ENCODE data around the gene ARL15.
A peak's percentile ranks its signal among the peaks of the same experiment; 100 is the strongest.

ARL15 gene

GRCh38 chr5:53937467-53937866 lies 372.9 kb downstream of the ARL15 start:
- Histone ChIP-seq H3K27ac (no peak overlapping the region), H3K4me3 (no peak overlapping the region), H3K36me3 (ENCODE audit: insufficient read depth, low read length) (no peaks in the 10 kb centered on the region), H3K9ac (ENCODE audit: insufficient read length) (no peak overlapping the region), H3K9me3 (ENCODE audit: low read depth, low read length) (no peaks in the 10 kb centered on the region)
- DNase-seq (ENCODE audit: low read depth, low spot score) = no peak
- TF ChIP-seq EZH2 (IDR thresholded peaks at IDR 0.05) (no peak), POLR2AphosphoS5 (IDR thresholded peaks at IDR 0.05; ENCODE audit: borderline replicate concordance, low read depth, low read length) (no peak), FOXP2 (optimal IDR thresholded peaks at IDR 0.05; ENCODE audit: control extremely low read depth, extremely low read length, insufficient read depth) (no peak)

GRCh38 chr5:53936481-53937352 lies 373.7 kb downstream of the ARL15 start:
- no peak for TF ChIP-seq POLR2AphosphoS5 (IDR thresholded peaks at IDR 0.05; ENCODE audit: borderline replicate concordance, low read depth, low read length)
- TF ChIP-seq EZH2 (IDR thresholded peaks at IDR 0.05) = no peak
- TF ChIP-seq FOXP2 (optimal IDR thresholded peaks at IDR 0.05; ENCODE audit: control extremely low read depth, extremely low read length, insufficient read depth) = no peak
- H3K4me3 ChIP-seq = no peak overlapping the region
- no peaks in the 10 kb centered on the region for H3K9me3 ChIP-seq (ENCODE audit: low read depth, low read length)
- no peak for DNase-seq (ENCODE audit: low read depth, low spot score)
- no peak overlapping the region for H3K27ac ChIP-seq
- H3K36me3 ChIP-seq (ENCODE audit: insufficient read depth, low read length) = no peaks in the 10 kb centered on the region
- no peak overlapping the region for H3K9ac ChIP-seq (ENCODE audit: insufficient read length)

GRCh38 chr5:53934151-53934820 lies 376.1 kb downstream of the ARL15 start:
- TF ChIP-seq EZH2 (IDR thresholded peaks at IDR 0.05) (no peak), FOXP2 (optimal IDR thresholded peaks at IDR 0.05; ENCODE audit: control extremely low read depth, extremely low read length, insufficient read depth) (no peak), POLR2AphosphoS5 (IDR thresholded peaks at IDR 0.05; ENCODE audit: borderline replicate concordance, low read depth, low read length) (no peak)
- Histone ChIP-seq H3K9me3 (ENCODE audit: low read depth, low read length) (no peaks in the 10 kb centered on the region), H3K36me3 (ENCODE audit: insufficient read depth, low read length) (no peaks in the 10 kb centered on the region), H3K4me3 (no peak overlapping the region), H3K9ac (ENCODE audit: insufficient read length) (no peak overlapping the region), H3K27ac (peak overlapping the region; percentile 46; the same call in 1 of the 2 replicates)
- DNase-seq (ENCODE audit: low read depth, low spot score) = peak; percentile 56

GRCh38 chr5:53932351-53932750 lies 378.0 kb downstream of the ARL15 start:
- no peak for DNase-seq (ENCODE audit: low read depth, low spot score)
- H3K9ac ChIP-seq (ENCODE audit: insufficient read length) = no peak overlapping the region
- H3K36me3 ChIP-seq (ENCODE audit: insufficient read depth, low read length) = no peaks in the 10 kb centered on the region
- no peaks in the 10 kb centered on the region for H3K9me3 ChIP-seq (ENCODE audit: low read depth, low read length)
- no peak overlapping the region for H3K4me3 ChIP-seq
- H3K27ac ChIP-seq = no peak overlapping the region
- no peak for TF ChIP-seq EZH2 (IDR thresholded peaks at IDR 0.05)
- TF ChIP-seq FOXP2 (optimal IDR thresholded peaks at IDR 0.05; ENCODE audit: control extremely low read depth, extremely low read length, insufficient read depth) = no peak
- TF ChIP-seq POLR2AphosphoS5 (IDR thresholded peaks at IDR 0.05; ENCODE audit: borderline replicate concordance, low read depth, low read length) = no peak

- Histone ChIP-seq H3K27ac (no peak overlapping the region), H3K9ac (ENCODE audit: insufficient read length) (no peak overlapping the region), H3K36me3 (ENCODE audit: insufficient read depth, low read length) (no peaks in the 10 kb centered on the region), H3K4me3 (no peak overlapping the region), H3K9me3 (ENCODE audit: low read depth, low read length) (no peaks in the 10 kb centered on the region)
- DNase-seq (ENCODE audit: low read depth, low spot score) = no peak
- no peak for TF ChIP-seq FOXP2 (optimal IDR thresholded peaks at IDR 0.05; ENCODE audit: control extremely low read depth, extremely low read length, insufficient read depth)
- TF ChIP-seq POLR2AphosphoS5 (IDR thresholded peaks at IDR 0.05; ENCODE audit: borderline replicate concordance, low read depth, low read length) = no peak
- TF ChIP-seq EZH2 (IDR thresholded peaks at IDR 0.05) = no peak
These were observed 379.9 kb downstream of the ARL15 start for GRCh38 chr5:53930457-53930856.

- no peak for TF ChIP-seq FOXP2 (optimal IDR thresholded peaks at IDR 0.05; ENCODE audit: control extremely low read depth, extremely low read length, insufficient read depth)
- no peak for TF ChIP-seq EZH2 (IDR thresholded peaks at IDR 0.05)
- TF ChIP-seq POLR2AphosphoS5 (IDR thresholded peaks at IDR 0.05; ENCODE audit: borderline replicate concordance, low read depth, low read length) = no peak
- H3K27ac ChIP-seq = no peak overlapping the region
These were observed 380.8 kb downstream of the ARL15 start for GRCh38 chr5:53929570-53929969.

GRCh38 chr5:53929152-53929551 lies 381.2 kb downstream of the ARL15 start:
- Histone ChIP-seq H3K4me3 (no peak overlapping the region), H3K27ac (no peak overlapping the region), H3K9me3 (ENCODE audit: low read depth, low read length) (no peaks in the 10 kb centered on the region), H3K9ac (ENCODE audit: insufficient read length) (no peak overlapping the region), H3K36me3 (ENCODE audit: insufficient read depth, low read length) (no peaks in the 10 kb centered on the region)
- no peak for DNase-seq (ENCODE audit: low read depth, low spot score)
- TF ChIP-seq FOXP2 (optimal IDR thresholded peaks at IDR 0.05; ENCODE audit: control extremely low read depth, extremely low read length, insufficient read depth) (no peak), EZH2 (IDR thresholded peaks at IDR 0.05) (no peak), POLR2AphosphoS5 (IDR thresholded peaks at IDR 0.05; ENCODE audit: borderline replicate concordance, low read depth, low read length) (no peak)

More at GRCh38 chr5:53929570-53929969, 380.8 kb downstream of the ARL15 start:
- Histone ChIP-seq H3K4me3 (no peak overlapping the region), H3K9ac (ENCODE audit: insufficient read length) (no peak overlapping the region), H3K9me3 (ENCODE audit: low read depth, low read length) (no peaks in the 10 kb centered on the region), H3K36me3 (ENCODE audit: insufficient read depth, low read length) (no peaks in the 10 kb centered on the region)
- DNase-seq (ENCODE audit: low read depth, low spot score) = no peak

- Histone ChIP-seq H3K9me3 (ENCODE audit: low read depth, low read length) (no peaks in the 10 kb centered on the region), H3K36me3 (ENCODE audit: insufficient read depth, low read length) (no peaks in the 10 kb centered on the region), H3K4me3 (no peak overlapping the region), H3K9ac (ENCODE audit: insufficient read length) (no peak overlapping the region), H3K27ac (no peak overlapping the region)
- DNase-seq (ENCODE audit: low read depth, low spot score) = no peak
- TF ChIP-seq EZH2 (IDR thresholded peaks at IDR 0.05) = no peak
- no peak for TF ChIP-seq POLR2AphosphoS5 (IDR thresholded peaks at IDR 0.05; ENCODE audit: borderline replicate concordance, low read depth, low read length)
- TF ChIP-seq FOXP2 (optimal IDR thresholded peaks at IDR 0.05; ENCODE audit: control extremely low read depth, extremely low read length, insufficient read depth) = no peak
These were observed 381.7 kb downstream of the ARL15 start for GRCh38 chr5:53928641-53929040.
